Measurements from ENCODE around the gene RAD51B.

DNA sequence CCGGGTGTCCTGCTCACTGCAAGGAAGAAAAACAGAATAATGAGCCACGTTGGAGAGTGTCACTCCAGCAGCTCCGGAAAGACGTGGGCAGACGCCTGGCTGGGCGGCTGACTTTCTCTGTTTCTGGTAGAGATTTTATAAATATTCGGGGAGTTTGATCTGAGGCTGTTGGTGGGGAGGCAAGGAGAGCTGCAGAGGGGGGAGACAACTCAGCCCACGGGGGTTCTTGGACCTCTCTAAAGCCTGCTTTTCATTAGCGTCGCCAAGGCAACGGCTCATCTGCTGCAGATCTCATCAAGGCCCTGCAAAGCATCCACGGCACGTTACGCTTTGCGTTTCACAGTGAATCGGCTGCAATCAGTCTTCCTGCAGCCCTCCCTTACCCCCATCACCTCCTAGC is 766.1 kb downstream of the RAD51B start:
- TF ChIP-seq, protein P1, sequence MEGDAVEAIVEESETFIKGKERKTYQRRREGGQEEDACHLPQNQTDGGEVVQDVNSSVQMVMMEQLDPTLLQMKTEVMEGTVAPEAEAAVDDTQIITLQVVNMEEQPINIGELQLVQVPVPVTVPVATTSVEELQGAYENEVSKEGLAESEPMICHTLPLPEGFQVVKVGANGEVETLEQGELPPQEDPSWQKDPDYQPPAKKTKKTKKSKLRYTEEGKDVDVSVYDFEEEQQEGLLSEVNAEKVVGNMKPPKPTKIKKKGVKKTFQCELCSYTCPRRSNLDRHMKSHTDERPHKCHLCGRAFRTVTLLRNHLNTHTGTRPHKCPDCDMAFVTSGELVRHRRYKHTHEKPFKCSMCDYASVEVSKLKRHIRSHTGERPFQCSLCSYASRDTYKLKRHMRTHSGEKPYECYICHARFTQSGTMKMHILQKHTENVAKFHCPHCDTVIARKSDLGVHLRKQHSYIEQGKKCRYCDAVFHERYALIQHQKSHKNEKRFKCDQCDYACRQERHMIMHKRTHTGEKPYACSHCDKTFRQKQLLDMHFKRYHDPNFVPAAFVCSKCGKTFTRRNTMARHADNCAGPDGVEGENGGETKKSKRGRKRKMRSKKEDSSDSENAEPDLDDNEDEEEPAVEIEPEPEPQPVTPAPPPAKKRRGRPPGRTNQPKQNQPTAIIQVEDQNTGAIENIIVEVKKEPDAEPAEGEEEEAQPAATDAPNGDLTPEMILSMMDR (tag by site-specific recombination; IDR thresholded peaks at IDR 0.05): no peak
- TF ChIP-seq ZBTB8A (tag by site-specific recombination; IDR thresholded peaks at IDR 0.05): no peak
- TF ChIP-seq REST (tag by site-specific recombination; IDR thresholded peaks at IDR 0.05): no peak
- no peak for TF ChIP-seq PRDM1 (tag by site-specific recombination; IDR thresholded peaks at IDR 0.05)
- no peak for TF ChIP-seq ZNF2 (tag by site-specific recombination; IDR thresholded peaks at IDR 0.05)
- TF ChIP-seq ZNF658 (tag by site-specific recombination; IDR thresholded peaks at IDR 0.05): no peak
- TF ChIP-seq REPIN1 (tag by site-specific recombination; IDR thresholded peaks at IDR 0.05; ENCODE audit: low read depth): no peak
- TF ChIP-seq TCF7L2 (IDR thresholded peaks at IDR 0.05; ENCODE audit: borderline replicate concordance, low read depth, low read length): no peak
- no peak for TF ChIP-seq ZNF677 (tag by site-specific recombination; IDR thresholded peaks at IDR 0.05)

All from HEK293 (cell line).